GM18870 (cell line): Measurements from ENCODE around the gene CACNA2D1.
"Not testable (repeated sequence)": the region's sequence is repeated elsewhere in the genome, so short reads cannot be mapped to it uniquely, and the experiment has no call there.

Experiments used
- ATAC-seq: cut with Tn5 transposase; IDR thresholded peaks from one replicate; pipeline ENCODE4 v1.9.1; 2021; ENCODE audit warnings: moderate library complexity; ENCODE audit not compliant: unreplicated experiment

The CACNA2D1 gene

DNA sequence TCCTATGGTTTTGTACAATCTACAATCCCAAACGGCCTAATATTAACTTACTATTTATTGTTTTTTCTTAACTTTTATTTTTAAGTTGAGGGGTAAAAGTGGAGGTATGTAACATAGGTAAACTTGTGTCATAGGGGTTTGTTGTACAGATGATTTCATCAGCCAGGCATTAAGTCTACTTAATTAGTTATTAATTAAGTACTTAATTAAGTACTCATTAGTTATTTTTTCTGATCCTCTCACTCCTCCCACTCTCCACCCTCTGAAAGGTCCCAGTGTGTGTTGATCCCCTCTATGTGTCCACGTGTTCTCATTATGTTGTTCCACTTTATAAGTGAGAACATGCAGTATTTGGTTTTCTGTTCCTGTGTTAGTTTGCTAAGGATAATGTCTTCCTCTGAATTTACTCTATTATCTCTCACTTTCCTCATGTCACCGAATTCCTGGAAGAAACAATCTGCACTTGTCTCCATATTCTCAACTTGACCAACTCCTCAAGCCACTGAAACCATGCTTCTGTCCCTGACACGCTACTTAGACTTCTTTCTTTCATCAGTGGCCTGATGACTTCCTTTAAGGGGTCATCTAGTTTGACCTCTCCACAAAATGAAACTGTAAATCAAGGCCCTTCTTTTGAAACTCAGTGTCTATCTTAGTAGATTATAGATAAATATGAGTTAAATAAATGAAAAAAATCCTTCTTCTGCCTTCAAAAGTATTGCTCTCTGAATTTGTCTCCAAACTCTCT lies 9.1 kb downstream of the CACNA2D1 start:
- no peak for ATAC-seq

DNA sequence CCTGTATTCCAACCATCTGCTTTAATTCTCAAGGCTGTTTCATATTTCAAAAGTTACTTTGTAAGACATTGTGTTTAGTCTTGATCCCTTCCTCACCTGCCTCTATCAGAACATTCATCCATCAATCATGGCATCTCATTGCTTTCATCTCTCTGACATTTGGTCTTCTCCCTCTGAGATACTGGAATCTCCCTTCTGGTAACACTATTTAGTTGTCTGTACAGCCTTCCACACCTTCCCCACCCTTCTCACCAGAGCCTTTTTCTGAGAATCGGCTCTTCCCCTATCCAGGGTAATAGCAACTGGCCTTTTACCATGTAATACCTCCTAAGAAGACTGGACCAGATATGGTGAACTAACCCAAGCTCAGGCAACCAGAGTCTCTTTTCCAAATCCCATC lies 10.1 kb downstream of the CACNA2D1 start:
- no peak for ATAC-seq

DNA sequence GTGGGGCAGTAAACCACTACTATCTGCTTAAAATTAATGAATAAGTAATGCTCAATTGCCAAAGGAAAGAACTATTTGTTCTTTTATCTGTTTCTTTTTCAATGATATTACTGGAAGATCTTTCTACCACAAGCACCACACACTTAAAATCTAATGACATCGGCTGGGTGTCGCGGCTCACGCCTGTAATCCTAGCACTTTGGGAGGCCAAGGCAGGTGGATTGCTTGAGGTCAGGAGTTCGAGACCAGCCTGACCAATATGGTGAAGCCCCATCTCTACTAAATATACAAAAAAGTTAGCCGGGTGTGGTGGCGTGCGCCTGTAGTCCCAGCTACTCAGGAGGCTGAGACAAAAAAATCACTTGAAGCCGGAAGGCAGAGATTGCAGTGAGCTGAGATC lies 10.8 kb downstream of the CACNA2D1 start:
- not testable (repeated sequence) for ATAC-seq

DNA sequence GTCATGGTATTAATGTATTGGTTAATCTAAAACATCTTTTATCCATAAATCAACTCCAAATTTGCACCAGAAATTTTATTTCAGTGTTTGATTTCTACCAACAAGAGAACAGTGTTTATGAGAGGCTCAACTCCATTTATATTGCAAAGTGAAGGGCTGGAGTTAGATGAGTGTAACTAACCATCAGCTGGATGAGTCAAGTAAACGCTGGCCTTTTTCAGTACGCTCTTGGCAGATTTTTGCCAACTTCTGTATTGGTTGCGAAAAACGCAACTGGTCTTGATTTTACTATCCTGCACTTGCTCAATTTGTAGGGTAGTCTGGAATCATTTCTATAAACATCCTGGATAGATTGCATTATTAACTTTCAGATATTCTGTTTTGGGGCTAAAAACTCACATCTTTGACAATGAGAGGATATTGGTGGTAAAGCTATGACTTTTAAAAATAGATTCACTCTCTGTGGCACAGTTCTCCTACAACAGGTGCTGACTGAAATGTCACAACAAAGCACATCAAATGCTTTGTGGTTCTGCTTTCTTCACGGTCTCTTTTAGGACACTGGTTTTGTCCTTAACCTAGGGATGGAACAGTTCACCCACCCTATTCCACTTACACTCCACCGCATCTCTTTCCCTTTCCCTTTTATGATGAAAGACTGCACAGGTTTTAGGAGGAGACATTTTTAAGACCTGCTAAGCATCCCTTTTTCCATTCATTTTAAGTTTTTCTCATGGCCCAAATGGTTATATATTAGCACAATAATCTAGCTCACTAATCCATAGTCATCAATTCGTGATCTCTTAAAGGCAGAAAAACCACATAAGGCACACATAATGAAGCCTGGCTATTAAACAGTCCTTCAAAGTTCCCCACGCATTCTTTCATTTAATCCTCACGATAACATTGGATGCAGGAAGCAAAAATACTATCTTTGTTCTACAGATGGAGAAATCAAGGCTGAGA lies 12.8 kb downstream of the CACNA2D1 start:
- ATAC-seq: no peak

DNA sequence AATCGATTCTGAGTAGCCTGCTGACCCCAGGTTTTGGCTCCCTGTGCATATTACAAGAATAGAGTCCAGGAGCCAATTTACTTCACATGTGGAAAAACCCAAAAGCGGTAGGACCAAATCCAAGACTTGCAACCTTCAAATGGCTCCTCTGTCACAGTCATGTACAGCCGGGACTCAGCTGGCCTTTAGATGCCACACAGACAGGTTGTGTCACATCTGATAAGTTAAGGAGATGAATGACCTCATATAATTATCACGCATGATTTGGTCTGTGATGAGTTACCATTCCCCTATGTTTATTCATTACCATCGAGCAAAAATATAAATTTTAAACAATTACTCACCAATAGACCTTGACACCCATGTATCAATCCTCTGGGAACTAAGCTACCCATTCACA lies 14.2 kb downstream of the CACNA2D1 start:
- ATAC-seq: no peak

DNA sequence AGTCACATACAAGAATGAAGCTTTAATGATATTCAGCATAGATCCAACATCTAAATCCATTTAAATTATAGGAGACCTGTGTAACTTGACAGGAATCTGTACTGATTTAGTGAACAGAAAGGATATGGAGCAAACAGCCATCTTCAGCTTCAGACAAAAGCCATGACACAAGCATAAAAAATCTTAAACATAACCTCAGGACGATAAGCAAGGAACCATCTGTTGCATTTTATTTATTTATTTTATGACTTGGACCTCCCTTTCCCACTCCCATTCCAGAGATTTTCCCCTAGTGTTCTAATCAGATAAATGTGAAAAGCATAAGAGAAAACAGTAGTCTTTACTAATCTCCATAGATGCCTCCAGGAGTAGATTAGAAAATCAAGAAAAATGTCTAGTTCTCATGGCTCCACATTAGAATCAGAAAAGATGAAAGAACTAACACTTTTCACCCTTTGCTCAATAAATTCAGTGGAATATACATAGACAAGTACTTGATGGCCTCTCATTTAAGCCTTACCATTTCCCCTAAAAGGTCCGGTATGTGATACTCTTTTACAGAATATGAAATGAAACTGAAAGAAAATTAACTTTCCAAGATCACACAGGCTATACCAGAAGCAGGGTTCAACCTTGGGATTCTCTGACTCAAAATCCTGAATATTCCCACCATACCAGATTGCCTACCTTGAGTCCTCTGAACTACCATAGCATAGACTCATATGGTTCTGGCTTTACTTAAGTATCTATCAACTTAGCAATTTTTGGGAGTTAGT lies 15.2 kb downstream of the CACNA2D1 start:
- ATAC-seq: no peak

DNA sequence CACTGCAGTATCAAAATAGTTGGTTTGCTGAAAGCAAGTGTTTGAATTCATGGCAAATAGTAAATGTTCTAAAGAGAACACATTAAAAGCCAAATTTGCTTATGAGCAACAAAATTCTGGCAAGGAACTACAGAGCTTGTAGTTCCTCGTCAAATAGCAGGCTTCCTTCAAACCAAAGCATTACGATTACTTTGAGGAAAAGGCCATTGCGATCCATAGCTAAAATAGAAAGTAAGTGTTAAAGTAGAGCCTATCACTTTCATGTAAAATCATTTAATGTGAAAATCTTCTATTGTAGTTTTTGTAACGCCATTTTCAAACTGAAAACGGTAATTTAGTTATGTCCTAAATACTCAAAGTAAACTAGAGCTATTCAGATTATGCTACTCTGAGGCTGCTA lies 20.1 kb downstream of the CACNA2D1 start:
- no peak for ATAC-seq

DNA sequence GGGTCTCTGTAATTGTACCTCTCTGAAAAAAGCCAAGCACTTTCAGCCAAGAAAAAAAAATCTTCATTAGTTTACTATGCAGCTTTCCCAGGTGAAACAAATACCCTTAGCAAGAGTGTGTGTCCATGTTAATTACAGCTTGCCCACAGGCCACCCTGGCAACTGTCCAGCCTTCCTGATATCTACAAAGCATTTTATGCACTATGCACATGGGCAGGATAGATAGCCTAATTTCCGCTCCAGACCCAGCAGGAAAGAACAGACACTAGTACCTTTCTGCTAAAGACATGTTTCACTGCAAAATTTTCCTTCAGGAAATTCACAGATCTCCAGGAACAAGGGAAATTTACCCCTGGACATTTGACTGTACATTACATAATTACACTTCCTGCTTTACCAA lies 24.4 kb downstream of the CACNA2D1 start:
- ATAC-seq: no peak

DNA sequence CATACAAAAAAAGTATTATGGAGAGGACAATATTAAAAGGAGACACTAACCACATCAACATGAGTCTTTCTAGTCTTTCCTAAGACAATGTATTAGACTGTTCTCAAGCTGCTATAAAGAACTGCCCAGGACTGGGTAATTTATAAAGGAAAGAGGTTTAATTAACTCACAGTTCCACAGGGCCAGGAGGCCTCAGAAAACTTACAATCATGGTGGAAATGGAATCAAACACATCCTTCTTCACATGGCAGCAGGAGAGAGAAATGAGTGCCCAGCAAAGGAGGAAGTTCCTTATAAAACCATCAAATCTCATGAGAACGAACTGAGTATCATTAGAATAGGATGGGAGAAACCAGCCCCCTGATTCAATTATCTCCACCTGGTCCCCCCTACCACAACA lies 25.7 kb downstream of the CACNA2D1 start:
- no peak for ATAC-seq

DNA sequence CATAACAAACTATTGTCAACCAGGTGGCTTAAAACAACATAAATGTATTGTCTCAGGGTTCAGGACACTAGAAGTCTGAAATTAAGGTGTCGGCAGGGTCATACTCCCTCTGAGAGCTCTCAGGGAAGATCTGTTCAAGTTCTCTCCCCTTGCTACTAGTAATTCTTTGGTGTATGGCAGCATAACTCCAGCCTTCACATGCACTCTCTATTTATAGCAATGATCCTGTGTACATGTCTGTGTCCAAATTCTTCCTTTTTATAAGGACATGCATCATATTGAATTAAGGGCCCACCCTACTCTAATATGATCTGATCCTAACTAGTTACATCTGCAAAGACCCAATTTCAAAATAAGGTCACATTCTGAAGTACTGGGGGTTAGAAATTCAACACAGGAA lies 27.2 kb downstream of the CACNA2D1 start:
- ATAC-seq: no peak

DNA sequence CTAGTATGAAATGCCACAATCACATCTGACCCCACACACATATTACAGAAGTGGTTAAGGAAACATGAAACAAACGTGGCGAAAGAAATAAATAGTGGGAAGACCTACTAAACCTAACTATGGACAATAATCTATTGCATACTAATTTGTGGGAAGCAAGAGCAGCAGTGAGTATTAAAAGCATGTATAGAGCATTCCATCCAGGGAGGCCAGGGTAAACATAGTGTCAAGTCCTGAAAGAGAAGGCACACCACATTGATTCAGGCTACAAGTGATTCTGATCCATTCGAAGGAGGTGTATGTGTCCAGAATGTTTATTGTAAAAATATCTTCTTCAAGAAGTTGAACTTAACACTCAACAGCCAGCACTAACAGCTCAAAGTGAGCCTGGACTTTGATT lies 29.2 kb downstream of the CACNA2D1 start:
- ATAC-seq: no peak

DNA sequence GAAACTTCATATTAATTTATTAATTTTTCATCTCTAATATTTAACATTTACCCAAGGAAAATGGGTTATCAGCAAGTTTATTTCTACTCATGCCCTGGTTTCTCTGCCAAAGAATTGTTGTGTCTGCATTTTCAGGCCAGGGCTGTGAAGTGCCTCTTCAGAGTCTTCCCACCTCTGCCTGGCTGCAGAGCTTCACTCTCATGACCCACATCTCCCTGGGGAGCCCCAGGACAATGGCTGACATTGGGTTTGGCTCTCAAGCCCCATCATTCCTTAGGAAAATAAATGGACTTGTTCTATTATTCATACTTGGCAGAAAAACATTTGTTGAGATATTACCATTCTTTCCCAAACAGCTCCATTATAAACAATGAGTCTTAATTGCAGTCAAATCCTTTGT lies 30.3 kb downstream of the CACNA2D1 start:
- no peak for ATAC-seq

DNA sequence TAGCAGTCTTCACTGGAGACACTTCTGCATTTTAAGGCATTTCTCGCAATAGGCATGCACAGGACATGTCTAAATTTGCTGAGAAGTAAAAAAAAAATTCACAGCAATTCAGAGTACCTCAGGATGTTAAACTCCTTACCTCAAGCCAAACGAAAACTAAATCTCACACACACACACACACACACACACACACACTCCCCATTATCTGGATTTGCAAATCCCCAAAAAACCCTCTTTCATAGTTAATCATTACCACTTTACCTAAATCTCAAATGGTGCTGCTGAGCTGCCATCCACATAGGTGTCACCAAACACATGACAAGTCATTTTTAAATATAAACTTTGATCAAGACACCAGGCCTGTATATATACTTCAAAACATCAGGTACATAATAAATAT lies 31.8 kb downstream of the CACNA2D1 start:
- no peak for ATAC-seq

DNA sequence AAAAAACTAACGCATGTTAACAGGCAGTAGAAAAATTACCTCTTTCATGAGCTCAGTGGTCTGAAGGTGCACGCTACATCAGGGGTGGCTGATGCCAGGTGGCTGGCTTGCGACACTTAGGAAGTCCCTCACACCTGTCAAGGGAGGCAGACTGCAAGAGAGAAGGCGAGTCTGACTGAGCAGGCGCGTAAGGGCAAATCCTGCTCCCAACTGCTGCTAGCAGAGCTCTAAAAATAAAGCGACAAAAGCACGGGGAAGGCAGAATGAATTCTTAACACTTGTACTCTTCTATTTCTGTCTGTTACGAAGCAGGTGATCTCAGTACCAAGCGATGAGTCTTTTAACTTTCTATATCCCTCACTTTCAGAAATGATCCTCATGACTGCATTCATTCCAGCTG lies 33.1 kb downstream of the CACNA2D1 start:
- ATAC-seq: no peak

DNA sequence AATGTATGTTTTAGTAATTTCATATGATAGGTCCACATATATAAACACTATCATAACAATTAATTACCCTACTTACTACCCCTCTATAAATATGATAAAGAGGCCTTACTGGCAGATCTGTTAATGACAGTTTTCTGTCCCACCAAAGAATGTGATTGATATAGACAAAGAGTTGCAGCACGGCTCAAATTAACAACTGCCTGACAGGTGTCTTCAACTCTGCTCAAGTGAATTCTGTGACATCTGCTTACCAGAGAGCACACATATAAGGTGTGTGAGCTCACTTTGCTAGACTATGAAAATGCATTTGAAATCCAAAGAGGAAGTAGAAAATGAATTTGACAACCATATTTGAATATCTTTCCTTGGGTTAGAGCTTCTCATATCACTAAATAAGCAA lies 36.6 kb downstream of the CACNA2D1 start:
- no peak for ATAC-seq

DNA sequence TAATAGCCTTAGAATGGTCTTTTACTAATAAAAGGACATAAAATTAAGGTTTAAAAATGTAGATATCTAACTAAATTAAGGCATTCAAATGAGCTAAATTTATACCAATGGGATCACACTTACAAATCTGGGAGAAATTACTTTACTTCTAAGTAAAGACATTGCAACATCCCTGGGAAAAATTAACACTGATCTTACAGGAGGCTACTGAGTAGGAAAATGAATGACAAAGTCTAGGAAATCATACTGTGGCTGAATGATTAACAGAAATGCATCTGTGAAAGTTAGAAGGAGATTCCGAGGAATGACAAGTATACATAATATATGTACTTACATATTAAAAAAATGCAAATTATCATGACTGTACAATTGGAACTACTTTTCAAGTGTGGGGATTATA lies 38.3 kb downstream of the CACNA2D1 start:
- no peak for ATAC-seq

DNA sequence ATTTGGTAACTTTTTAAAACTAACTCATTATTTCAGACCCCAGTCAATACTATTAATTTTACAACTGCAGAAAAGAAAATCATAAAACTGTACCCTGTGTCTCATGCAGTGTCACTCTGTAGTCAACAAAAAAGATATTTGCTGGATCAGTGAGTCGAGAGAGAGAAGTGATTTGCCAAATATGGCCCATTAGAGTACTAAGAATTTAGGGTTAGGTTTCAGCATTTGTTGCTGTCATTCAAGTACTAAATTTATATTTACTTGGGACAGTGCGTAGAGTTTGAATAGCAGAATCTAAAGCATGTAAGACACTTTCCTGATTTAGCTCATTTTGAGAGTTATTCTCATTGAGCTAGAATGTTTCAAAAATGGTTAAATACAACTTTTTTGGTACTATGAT lies 38.9 kb downstream of the CACNA2D1 start:
- no peak for ATAC-seq

DNA sequence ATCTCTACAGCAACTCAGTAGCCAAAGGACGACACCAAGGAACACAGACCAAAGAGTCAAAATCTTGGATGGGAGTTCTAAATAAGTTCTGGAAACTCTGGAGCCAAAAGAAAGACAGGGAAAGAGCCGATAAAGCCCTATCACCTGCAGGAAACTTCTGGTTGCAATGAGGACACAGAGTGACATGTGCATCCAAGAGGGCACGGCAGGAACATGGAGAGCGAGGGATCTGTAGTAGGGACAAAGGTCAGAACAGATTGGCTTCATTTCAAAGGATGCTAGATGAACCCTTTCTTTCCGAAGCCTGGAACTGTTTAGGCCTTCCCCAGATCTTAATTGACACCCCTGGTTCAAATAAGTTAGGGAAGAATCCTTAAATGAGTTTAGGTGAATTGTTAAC lies 39.5 kb downstream of the CACNA2D1 start:
- ATAC-seq: no peak

DNA sequence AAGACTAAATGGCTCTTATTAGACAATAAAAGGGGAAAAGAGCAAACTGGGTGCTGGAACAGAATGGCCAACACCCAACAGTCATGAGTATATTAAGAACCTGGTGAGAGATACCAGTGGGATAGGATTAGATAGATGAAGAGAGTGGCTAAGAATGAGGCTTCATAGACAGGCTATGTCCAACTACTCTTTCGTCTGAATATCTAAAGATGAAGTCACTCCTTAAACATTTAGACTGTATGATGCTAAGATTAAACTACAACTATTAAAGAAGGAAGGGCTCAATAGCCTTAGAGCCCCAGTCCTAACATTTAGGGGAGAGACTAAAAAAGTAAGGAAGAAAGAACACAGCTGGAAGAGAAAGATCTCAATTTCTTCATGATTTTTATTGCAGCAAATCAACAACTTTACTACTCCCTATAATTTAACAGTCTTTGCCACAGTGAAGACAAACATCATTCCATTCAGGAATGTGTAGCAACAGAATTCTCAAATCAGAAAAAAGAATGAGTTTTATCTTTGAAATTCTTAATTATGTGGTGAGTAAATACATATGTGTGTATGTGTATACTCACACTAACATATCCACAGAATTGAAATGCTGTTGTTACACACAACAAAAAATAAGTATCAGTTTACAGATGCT lies 45.6 kb downstream of the CACNA2D1 start:
- ATAC-seq: no peak

DNA sequence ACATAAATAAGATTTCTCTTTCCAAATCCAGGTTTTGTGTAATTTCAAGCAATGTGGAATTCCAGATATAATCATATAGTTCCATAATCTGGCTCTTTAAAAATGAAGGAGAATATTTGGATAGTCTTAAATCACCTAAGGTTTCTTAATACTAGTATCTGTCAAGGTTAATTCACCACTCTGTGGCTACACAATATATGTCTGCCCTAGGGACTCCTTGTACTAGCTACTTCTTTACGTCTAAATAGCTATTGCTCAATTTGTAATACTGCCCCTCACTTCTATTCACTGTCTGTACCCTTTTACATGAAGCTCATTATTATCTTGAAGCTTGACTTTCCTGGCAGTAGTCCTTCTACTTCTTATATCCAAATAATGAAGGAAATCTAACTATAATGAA lies 47.2 kb downstream of the CACNA2D1 start:
- no peak for ATAC-seq

DNA sequence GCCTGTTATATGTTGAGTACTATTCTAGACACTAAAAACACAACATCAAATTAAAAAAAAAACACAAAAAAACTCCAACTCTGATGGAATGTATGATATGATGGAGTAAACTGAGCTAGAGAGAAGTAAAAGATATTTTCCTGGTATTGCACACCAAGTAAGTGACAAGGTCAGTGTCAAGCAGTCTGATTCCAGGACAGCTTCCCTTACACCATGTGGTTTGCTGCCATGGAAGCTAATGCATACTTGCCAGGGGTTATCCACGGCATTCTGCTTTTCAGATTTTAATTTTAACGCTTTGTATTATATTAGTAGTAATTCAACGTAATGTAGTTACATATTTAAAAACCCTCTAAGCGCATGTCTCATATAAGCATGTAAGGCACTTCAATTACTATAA lies 48.4 kb downstream of the CACNA2D1 start:
- ATAC-seq: no peak
